ENCODE data around the gene PSME4.
"Not testable (repeated sequence)": the region's sequence is repeated elsewhere in the genome, so short reads cannot be mapped to it uniquely, and the experiment has no call there.

The PSME4 gene

GRCh38 chr2:53840580-53840979, 130.2 kb downstream of the PSME4 start:
- no peak for DNase-seq (ENCODE audit: low read depth in 3 of 3)

DNA sequence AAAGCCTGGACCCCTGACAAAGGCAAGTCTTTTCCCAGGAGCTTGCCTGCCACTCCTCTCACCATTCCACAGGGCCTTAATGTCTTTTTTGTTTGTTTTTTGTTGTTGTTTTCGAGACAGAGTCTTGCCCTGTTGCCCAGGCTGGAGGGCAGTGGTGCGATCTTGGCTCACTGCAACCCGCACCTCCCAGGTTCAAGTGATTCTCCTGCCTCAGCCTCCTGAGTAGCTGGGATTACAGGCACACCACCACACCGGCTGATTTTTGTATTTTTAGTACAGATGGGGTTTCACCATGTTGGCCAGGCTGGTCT, 140.9 kb downstream of the PSME4 start:
- not testable (repeated sequence) for DNase-seq (ENCODE audit: low read depth in 3 of 3)

DNA sequence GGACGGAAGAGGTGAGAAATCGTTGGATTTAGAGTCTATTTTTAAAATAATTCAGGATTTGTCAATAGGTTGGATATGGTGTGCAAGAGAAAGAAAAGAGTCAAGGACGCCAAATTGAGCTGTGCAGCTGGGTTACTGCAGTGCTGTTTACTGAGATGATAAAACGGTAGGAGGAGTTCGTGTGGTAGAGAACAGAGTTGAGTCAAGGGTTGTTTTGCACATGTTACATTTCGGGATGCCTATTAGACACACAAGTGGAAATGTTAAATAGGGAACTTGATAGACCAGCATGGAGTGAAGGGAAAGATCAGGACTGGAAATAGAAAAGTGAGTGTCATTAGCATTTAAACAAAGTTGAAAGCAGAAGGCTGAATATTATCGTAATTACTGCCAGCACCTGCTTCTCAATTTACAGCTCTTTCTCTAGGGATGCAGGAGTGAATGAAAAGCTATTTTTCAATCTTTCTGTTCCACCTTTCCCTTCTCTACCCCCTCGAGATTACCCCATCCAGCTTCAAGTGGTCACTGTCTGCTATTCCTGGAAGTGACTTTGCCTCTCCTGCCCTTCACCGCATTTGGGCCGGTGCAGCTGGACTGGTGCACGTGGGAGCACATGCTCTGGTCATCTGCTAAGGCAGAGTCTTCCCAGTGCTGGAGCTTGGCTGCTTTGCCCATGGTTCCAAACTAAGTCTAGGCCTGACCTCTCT, 141.4 kb downstream of the PSME4 start:
- no peak for DNase-seq (ENCODE audit: low read depth in 3 of 3)

GRCh38 chr2:53828331-53828730, 142.5 kb downstream of the PSME4 start:
- no peak for DNase-seq (ENCODE audit: low read depth in 3 of 3)

DNA sequence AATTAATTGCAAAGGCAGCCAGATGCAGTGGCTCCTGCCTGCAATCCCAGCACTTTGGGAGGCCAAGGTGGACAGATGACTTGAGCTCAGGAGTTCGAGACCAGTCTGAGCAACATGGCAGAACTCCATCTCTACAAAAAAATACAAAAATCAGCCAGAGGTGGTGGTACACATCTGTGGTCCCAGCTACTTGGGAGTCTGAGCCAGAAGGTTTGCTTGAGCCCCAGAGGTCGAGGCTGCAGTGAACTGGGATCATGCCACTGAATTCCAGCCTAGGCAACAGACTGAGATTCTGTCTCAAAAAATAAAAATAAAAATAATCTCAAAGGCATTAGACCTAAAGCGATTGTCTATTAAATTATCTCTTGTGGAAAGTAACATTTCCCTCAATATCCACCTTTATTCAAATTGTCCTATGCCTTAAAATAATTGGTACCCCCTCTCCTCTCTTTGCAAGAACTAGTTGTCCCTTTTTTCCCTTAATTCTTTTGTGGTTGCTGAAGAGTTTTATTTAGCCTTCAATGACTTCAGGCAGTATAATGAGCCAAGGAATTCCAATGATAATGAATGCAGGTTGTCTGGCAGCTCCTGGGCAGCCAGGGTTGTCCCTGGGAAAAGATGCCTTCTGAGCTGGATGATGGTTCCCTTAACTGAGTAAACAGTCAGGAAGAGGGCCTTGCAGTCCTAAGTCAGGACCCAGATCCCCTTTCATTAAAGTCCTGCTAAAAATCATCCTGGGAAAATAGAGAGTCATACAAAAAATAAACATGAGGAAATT, 143.2 kb downstream of the PSME4 start:
- no peak for DNase-seq (ENCODE audit: low read depth in 3 of 3)

DNA sequence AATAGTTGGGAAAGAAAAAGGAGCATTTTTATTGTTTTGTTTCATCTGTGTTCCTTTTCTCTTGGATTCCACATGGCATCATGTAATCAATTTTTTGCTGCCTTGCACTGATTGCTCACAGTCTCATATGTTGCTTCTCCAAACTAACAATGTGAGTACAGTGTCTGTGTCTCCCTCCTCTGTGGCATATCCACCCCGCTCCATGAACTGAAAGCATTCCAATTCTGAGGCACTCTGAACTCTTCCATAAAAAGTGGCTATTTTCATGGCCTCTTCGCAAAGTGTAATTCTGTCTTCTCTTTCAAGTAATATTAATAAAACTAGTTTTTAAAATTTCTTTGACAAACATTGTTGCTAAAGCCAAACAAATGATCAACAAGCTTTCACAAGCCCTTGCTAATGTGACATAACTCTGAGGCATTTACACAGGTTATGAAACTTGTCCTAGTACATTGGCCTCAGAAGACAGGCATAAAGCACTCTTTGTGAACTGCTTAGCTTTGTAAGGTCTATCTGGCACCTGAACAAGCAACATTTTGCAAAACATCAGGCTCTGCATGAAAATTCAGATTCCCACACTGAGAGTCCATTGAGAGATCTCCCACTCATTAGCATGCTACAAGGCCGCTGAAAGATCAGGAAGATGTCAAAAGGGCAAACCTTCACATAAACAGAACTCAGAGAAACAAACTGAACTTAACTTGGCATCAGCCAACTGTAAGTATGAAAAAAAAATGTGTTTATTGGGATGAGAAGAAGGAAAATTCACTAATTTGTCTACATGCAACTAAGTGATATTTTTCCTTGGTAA, 144.0 kb downstream of the PSME4 start:
- DNase-seq (ENCODE audit: low read depth in 3 of 3), result no peak

- DNase-seq (ENCODE audit: low read depth in 3 of 3), result no peak
These were observed 144.8 kb downstream of the PSME4 start for GRCh38 chr2:53826030-53826410.

DNA sequence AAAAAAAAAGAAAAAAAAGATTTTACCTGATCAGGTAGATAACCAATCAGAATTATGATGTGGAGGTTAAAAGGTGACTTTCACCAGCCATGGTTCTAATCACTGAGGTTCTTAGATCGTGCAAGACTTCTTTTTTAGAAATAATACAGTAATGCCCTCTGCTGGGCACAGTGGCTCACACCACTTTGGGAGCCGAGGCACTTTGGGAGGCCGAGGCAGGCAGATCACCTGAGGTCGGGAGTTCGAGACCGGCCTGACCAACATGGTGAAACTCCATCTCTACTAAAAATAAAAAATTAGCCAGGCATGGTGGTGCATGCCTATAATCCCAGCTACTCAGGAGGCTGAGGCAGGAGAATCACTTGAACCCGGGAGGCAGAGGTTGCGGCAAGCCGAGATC, 147.2 kb downstream of the PSME4 start:
- not testable (repeated sequence) for DNase-seq (ENCODE audit: low read depth in 3 of 3)

- DNase-seq (ENCODE audit: low read depth in 3 of 3), result no peak
These were observed 149.0 kb downstream of the PSME4 start for GRCh38 chr2:53821810-53822209.

DNA sequence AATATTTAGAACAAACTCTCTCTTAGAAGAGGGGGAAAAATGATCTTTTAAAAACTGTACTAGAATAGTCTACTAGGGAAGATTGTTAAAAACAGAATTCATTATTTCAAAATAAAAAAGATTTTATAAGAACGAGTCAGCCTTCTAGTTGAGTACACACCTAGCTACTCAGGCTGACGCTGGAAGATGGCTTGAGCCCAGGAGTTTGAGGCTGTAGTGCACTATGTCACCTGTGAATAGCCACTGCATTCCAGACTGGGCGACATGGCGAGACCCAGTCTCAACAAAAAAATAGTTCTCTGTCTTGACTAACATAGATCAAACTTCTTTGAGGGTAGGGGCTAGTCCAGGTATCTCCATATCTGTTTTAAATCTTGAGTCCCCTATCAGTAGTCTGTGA, 150.1 kb downstream of the PSME4 start:
- no peak for DNase-seq (ENCODE audit: low read depth in 3 of 3)

- no peak for DNase-seq (ENCODE audit: low read depth in 3 of 3)
These were observed 150.7 kb downstream of the PSME4 start for GRCh38 chr2:53820048-53820447.

GRCh38 chr2:53819634-53820033, 151.2 kb downstream of the PSME4 start:
- no peak for DNase-seq (ENCODE audit: low read depth in 3 of 3)

DNA sequence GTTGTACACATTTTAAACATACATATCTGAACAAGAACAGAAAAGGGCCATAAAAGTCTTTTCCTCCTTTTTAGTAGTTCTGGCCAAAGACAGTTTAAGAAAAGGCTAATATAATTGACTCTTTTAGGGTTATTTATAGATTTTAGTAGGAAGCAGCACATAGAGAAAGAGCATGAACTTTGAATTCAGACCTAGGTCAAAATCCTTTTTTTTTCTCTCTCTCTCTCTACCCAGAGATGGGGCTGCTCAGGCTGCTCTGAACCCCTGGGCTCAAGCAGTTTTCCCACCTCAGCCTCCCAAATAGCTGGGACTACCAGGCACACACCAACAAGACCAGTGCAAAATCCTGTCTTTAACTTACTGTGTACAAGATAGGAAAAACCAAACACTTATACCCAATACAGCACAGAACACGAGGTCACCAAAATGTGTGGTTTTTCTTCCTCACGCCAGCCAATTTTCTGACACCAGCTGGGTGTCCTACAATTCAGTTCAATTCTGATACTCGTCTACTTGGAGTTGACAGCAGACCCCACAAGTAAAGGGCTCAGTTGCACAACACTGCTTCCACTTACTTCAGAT, 151.8 kb downstream of the PSME4 start:
- DNase-seq (ENCODE audit: low read depth in 3 of 3), result no peak
